Body of pancreas (tissue), 4 donors: ENCODE data around the gene OGFR.

Experiments
- POLR2A ChIP-seq, 3 donors: fragments of 450-650 bp; IDR thresholded peaks; one replicate each; pipeline ENCODE4 v1.6.1; 2016; ENCODE audit warnings: antibody characterized with exemption in 3 of 3, mild to moderate bottlenecking in 2 of 3
- TF ChIP-seq, protein P1 (sequence below), 7 experiments: fragments of 450-650 bp in 4 of 7; fragments of 200-600 bp in 3 of 7; sonication (generic) in 3 of 7; IDR thresholded peaks; one replicate each; pipeline ENCODE4 v1.5.1; 2016 to 2019; ENCODE audit warnings: antibody characterized with exemption in 7 of 7

GRCh38 chr20:62784497-62784896 lies 20.1 kb upstream of the OGFR start:
- no peak for TF ChIP-seq POLR2A (IDR thresholded peaks at IDR 0.05)
- TF ChIP-seq, protein P1, sequence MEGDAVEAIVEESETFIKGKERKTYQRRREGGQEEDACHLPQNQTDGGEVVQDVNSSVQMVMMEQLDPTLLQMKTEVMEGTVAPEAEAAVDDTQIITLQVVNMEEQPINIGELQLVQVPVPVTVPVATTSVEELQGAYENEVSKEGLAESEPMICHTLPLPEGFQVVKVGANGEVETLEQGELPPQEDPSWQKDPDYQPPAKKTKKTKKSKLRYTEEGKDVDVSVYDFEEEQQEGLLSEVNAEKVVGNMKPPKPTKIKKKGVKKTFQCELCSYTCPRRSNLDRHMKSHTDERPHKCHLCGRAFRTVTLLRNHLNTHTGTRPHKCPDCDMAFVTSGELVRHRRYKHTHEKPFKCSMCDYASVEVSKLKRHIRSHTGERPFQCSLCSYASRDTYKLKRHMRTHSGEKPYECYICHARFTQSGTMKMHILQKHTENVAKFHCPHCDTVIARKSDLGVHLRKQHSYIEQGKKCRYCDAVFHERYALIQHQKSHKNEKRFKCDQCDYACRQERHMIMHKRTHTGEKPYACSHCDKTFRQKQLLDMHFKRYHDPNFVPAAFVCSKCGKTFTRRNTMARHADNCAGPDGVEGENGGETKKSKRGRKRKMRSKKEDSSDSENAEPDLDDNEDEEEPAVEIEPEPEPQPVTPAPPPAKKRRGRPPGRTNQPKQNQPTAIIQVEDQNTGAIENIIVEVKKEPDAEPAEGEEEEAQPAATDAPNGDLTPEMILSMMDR (IDR thresholded peaks at IDR 0.05): no peak
